GM12865 (cell line): ENCODE results near the gene CRLF3.
"Not testable (repeated sequence)": the region's sequence is repeated elsewhere in the genome, so short reads cannot be mapped to it uniquely, and the experiment has no call there.

Source experiments
- DNase-seq: peaks from one replicate; pipeline ENCODE4 v3.0.0; 2010; ENCODE audit warnings: low read depth
- H3K4me3 ChIP-seq: 2 replicates; pipeline ENCODE4 v1.5.1; 2011; ENCODE audit warnings: mild to moderate bottlenecking, low read depth, low read length, control low read depth
- CTCF ChIP-seq: IDR thresholded peaks from 2 replicates; pipeline ENCODE4 v1.5.1; 2011; ENCODE audit warnings: low read length, control low read depth, low read depth, inconsistent platforms; ENCODE audit not compliant: insufficient read depth; ENCODE audit errors: missing control alignments

CRLF3 gene

GRCh38 chr17:30761060-30761459 is 63.4 kb downstream of the CRLF3 start:
- DNase-seq, result no peak
- no peak for TF ChIP-seq CTCF
- no peak overlapping the region for H3K4me3 ChIP-seq

GRCh38 chr17:30753291-30753690 is 71.2 kb downstream of the CRLF3 start:
- DNase-seq, H3K4me3 ChIP-seq: not testable (repeated sequence)

DNA sequence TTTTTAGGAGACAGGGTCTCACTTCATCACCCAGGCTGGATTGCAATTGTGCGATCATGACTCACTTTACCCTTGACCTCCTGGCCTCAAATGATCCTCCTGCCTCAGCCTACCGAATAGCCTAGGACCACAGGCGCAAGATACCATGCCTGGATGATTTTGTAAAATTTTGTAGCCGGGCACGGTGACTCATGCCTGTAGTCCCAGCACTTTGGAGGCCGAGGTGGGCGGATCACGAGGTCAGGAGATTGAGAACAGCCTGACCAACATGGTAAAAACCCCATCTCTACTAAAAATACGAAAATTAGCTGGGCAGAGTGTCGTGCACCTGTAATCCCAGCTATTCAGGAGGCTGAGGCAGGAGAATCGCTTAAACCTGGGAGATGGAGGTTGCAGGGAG is 73.5 kb downstream of the CRLF3 start:
- H3K4me3 ChIP-seq, result not testable (repeated sequence)
- DNase-seq, result peak; percentile 18

GRCh38 chr17:30747621-30748020 is 76.9 kb downstream of the CRLF3 start:
- not testable (repeated sequence) for H3K4me3 ChIP-seq, DNase-seq

GRCh38 chr17:30742669-30743068 is 81.8 kb downstream of the CRLF3 start:
- not testable (repeated sequence) for H3K4me3 ChIP-seq, DNase-seq

DNA sequence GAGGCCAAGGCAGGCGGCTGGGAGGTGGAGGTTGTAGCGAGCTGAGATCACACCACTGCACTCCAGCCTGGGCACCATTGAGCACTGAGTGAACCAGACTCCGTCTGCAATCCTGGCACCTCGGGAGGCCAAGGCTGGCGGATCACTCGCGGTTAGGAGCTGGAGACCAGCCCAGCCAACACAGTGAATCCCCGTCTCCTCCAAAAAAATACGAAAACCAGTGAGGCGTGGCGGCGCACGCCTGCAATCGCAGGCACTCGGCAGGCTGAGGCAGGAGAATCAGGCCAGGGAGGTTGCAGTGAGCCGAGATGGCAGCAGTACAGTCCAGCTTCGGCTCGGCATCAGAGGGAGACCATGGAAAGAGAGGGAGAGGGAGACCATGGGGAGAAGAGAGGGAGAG is 88.1 kb downstream of the CRLF3 start:
- not testable (repeated sequence) for H3K4me3 ChIP-seq, DNase-seq

DNA sequence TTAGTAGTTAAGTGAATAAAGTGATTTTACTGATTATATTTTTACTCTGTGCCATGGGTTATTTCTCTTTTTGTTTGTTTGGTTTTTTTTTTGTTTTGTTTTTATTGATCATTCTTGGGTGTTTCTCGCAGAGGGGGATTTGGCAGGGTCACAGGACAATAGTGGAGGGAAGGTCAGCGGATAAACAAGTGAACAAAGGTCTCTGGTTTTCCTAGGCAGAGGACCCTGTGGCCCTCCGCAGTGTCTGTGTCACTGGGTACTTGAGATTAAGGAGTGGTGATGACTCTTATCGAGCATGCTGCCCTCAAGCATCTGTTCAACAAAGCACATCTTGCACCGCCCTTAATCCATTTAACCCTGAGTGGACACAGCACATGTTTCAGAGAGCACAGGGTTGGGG is 88.8 kb downstream of the CRLF3 start:
- not testable (repeated sequence) for H3K4me3 ChIP-seq, DNase-seq

GRCh38 chr17:30735206-30735605 is 89.3 kb downstream of the CRLF3 start:
- not testable (repeated sequence) for H3K4me3 ChIP-seq, DNase-seq

GRCh38 chr17:30734153-30734552 is 90.3 kb downstream of the CRLF3 start:
- DNase-seq, result not testable (repeated sequence)

More at GRCh38 chr17:30734153-30734552, 90.3 kb downstream of the CRLF3 start:
- H3K4me3 ChIP-seq, result not testable (repeated sequence)
